Spleen (tissue), 11 donors: ENCODE data around the gene TCEA3. TPM values are rescaled to one million over a fixed set of nuclear protein-coding genes. Genes with fewer than 3 reads are reported as not detected.

Source experiments
- DNase-seq: peaks from one replicate; pipeline ENCODE4 v3.0.0-alpha.2; 2020
- H3K27ac ChIP-seq, 8 donors: fragments of 200-600 bp; sonication (generic) in 7 of 8; 1 replicate in 4 of 8; 2 replicates in 4 of 8; pipeline versions ENCODE4 v1.5.0 to v1.8.0; 2016 to 2021; ENCODE audit warnings: inconsistent platforms in 4 of 8, mild to moderate bottlenecking in 4 of 8, moderate library complexity in 1 of 8
- H3K27me3 ChIP-seq, 7 donors: fragments of 200-600 bp; sonication (generic) in 6 of 7; replicated peaks in 1 of 7; 1 replicate in 4 of 7; 2 replicates in 3 of 7; pipeline versions ENCODE4 v1.5.0 to v1.8.0; 2016 to 2021; ENCODE audit warnings: inconsistent platforms in 3 of 7, mild to moderate bottlenecking in 1 of 7
- H3K36me3 ChIP-seq, 6 donors: fragments of 200-600 bp; sonication (generic) in 5 of 6; 1 replicate in 4 of 6; 2 replicates in 2 of 6; pipeline versions ENCODE4 v1.5.0 to v1.8.0; 2016 to 2021; ENCODE audit warnings: inconsistent platforms in 2 of 6
- H3K4me1 ChIP-seq, 6 donors: fragments of 200-600 bp; sonication (generic) in 5 of 6; 1 replicate in 3 of 6; 2 replicates in 3 of 6; pipeline versions ENCODE4 v1.5.0 to v1.8.0; 2016 to 2021; ENCODE audit warnings: inconsistent platforms in 3 of 6
- H3K4me3 ChIP-seq, 8 donors: fragments of 200-600 bp; sonication (generic) in 7 of 8; 1 replicate in 4 of 8; 2 replicates in 4 of 8; pipeline versions ENCODE4 v1.5.0 to v1.8.0; 2016 to 2021; ENCODE audit warnings: inconsistent platforms in 4 of 8, mild to moderate bottlenecking in 4 of 8, moderate library complexity in 2 of 8
- H3K9me3 ChIP-seq, 8 donors: fragments of 200-600 bp; sonication (generic) in 7 of 8; 1 replicate in 4 of 8; 2 replicates in 4 of 8; pipeline versions ENCODE4 v1.5.0 to v1.8.0; 2016 to 2021; ENCODE audit warnings: inconsistent platforms in 4 of 8
- CTCF ChIP-seq, 11 experiments: fragments of 200-600 bp in 7 of 11; fragments of 450-650 bp in 4 of 11; sonication (generic) in 4 of 11; IDR thresholded peaks in 8 of 11; conservative IDR thresholded peaks in 3 of 11; 1 replicate in 7 of 11; 2 replicates in 4 of 11; pipeline versions ENCODE4 v1.4.0 to v1.8.0; 2016 to 2021; ENCODE audit warnings: antibody characterized with exemption in 11 of 11, inconsistent platforms in 4 of 11, mild to moderate bottlenecking in 1 of 11
- POLR2A ChIP-seq, 3 donors: fragments of 450-650 bp; IDR thresholded peaks; one replicate each; pipeline ENCODE4 v1.5.1; 2017; ENCODE audit warnings: antibody characterized with exemption in 3 of 3, mild to moderate bottlenecking in 1 of 3
- POLR2AphosphoS5 ChIP-seq, 3 donors: sonication (generic); formaldehyde crosslinking; IDR thresholded peaks; one replicate each; pipeline ENCODE4 v1.5.1; 2017; ENCODE audit warnings: antibody characterized with exemption in 3 of 3
- WGBS, 5 donors: extraction: QIAGEN DNeasy Blood & Tissue Kit in 3 of 5; methylation state at CpG; one replicate each; pipeline versions ENCODE4 v1.1.5 to v1.1.7; 2013 to 2018; 5-methylcytosine and 5-hydroxymethylcytosine counted together
- intact Hi-C: fragments of 100-400 bp; cut with DNase I; formaldehyde crosslinking; loops from one replicate; pipeline ENCODE4 v1.15.0; 2023; ENCODE audit warnings: low total_unique reads
- polyA plus RNA-seq, 3 donors: library from polyadenylated mRNA; stranded (reverse); fragments of 200-250 nt; gene quantifications; one replicate each; pipeline ENCODE4 v1.2.1, GENCODE V29; 2013
- total RNA-seq, 7 donors: library from RNA; depleted of rRNA in 3 of 7; stranded (reverse); fragments of >200 nt in 3 of 7; fragmentation: NEBNext Ultra II Directional in 4 of 7; extraction: Animal tissue kit (Norgen Biotek cat#: 25700) in 4 of 7; gene quantifications; one replicate each; pipeline versions ENCODE4 v1.1.0 to v1.2.1, GENCODE V29; 2016 to 2021
- donor health status: healthy with polysubstance abuse.
- donor health status: DM: no; HTN: no; CAD: no; lungs with moderate emphysema.
- donor health status: DM: no; HTN: no; CAD: no.
- donor health status: Bipolar disorder and iron deficiency.
- donor health status: healthy.
- donor health status: DM: no; HTN: no; CAD: no.
- donor health status: DM: yes; HTN: yes; CAD: no.

Gene TCEA3
- total and polyA plus RNA-seq, 10 donors, result 4.6 to 19.6 (median 10.5) TPM

- Histone ChIP-seq H3K4me1 (no peaks in the 10 kb centered on the region), H3K36me3 (peaks cover 17 to 50% (median 40%) of the 10 kb centered on the region in 6 donors), H3K27ac (no peak overlapping the region), H3K9me3 (peaks cover 20 to 60% (median 50%) of the 10 kb centered on the region in 8 donors), H3K4me3 (no peak overlapping the region), H3K27me3 (no peaks in the 10 kb centered on the region)
- TF ChIP-seq POLR2A (IDR thresholded peaks at IDR 0.05), result no peak
- no peak for TF ChIP-seq CTCF (IDR thresholded peaks at IDR 0.05 in 8 of 11, conservative IDR thresholded peaks at IDR 0.05 in 3 of 11)
- TF ChIP-seq POLR2AphosphoS5 (IDR thresholded peaks at IDR 0.05), result no peak
- intact Hi-C loops, result no loop called here
- DNase-seq, result no peak
- WGBS, 5 donors, result 97 to 99% (median 98%) methylated on average over 3 of the region's 3 CpGs
Measured at GRCh38 chr1:23358310-23358875, 66.2 kb downstream of the TCEA3 start.

GRCh38 chr1:23357138-23357908 is 67.2 kb downstream of the TCEA3 start:
- H3K4me3 ChIP-seq, result no peak overlapping the region
- peaks cover 12 to 49% (median 39%) of the 10 kb centered on the region in 8 donors for H3K9me3 ChIP-seq
- DNase-seq, result no peak
- 58 to 74% (median 70%) methylated on average over 3 of the region's 3 CpGs for WGBS, 5 donors
- intact Hi-C loops, result no loop called here
- no peaks in the 10 kb centered on the region for H3K4me1 ChIP-seq
- TF ChIP-seq CTCF (IDR thresholded peaks at IDR 0.05 in 8 of 11, conservative IDR thresholded peaks at IDR 0.05 in 3 of 11) (no peak), POLR2AphosphoS5 (IDR thresholded peaks at IDR 0.05) (no peak), POLR2A (IDR thresholded peaks at IDR 0.05) (no peak)
- H3K36me3 ChIP-seq, result peaks cover 8 to 39% (median 30%) of the 10 kb centered on the region in 6 donors
- H3K27ac ChIP-seq, result peak overlapping the region in 1 of 8 donors; percentile 27
- H3K27me3 ChIP-seq, result no peaks in the 10 kb centered on the region

- WGBS, 5 donors, result 84 to 92% (median 87%) methylated on average over 8 of the region's 8 CpGs
- Histone ChIP-seq H3K4me1 (no peaks in the 10 kb centered on the region), H3K36me3 (peaks cover 3 to 32% (median 22%) of the 10 kb centered on the region in 6 donors), H3K4me3 (no peak overlapping the region), H3K27ac (no peak overlapping the region), H3K27me3 (no peaks in the 10 kb centered on the region), H3K9me3 (peaks cover 10 to 42% (median 32%) of the 10 kb centered on the region in 8 donors)
- intact Hi-C loops, result no loop called here
- TF ChIP-seq CTCF (IDR thresholded peaks at IDR 0.05 in 8 of 11, conservative IDR thresholded peaks at IDR 0.05 in 3 of 11) (no peak), POLR2A (IDR thresholded peaks at IDR 0.05) (no peak), POLR2AphosphoS5 (IDR thresholded peaks at IDR 0.05) (no peak)
- no peak for DNase-seq
Measured at GRCh38 chr1:23356471-23357137, 67.9 kb downstream of the TCEA3 start.

- Histone ChIP-seq H3K4me3 (no peak overlapping the region), H3K27ac (no peak overlapping the region), H3K4me1 (no peaks in the 10 kb centered on the region), H3K27me3 (no peaks in the 10 kb centered on the region), H3K9me3 (peaks cover 0 to 18% (median 8%) of the 10 kb centered on the region in 8 donors), H3K36me3 (peaks cover 0 to 8% (median under 1%) of the 10 kb centered on the region in 6 donors)
- TF ChIP-seq POLR2AphosphoS5 (IDR thresholded peaks at IDR 0.05) (no peak), CTCF (IDR thresholded peaks at IDR 0.05 in 8 of 11, conservative IDR thresholded peaks at IDR 0.05 in 3 of 11) (no peak)
- intact Hi-C loops, result no loop called here
- DNase-seq, result no peak
- 43 to 52% (median 46%) methylated on average over 3 of the region's 3 CpGs for WGBS, 5 donors
Measured at GRCh38 chr1:23354245-23354644, 70.3 kb downstream of the TCEA3 start.
